ENCODE measurements around the gene LHX4. TPM values are rescaled to one million over a fixed set of nuclear protein-coding genes. Genes with fewer than 3 reads are reported as not detected.
A peak's percentile ranks its signal among the peaks of the same experiment; 100 is the strongest.

The LHX4 gene
- total RNA-seq, 1 donor from 2014 or later: 0.36 TPM

GRCh38 chr1:180232521-180233043, 2.5 kb downstream of the LHX4 start:
- Histone ChIP-seq H3K27me3 (ENCODE audit: insufficient read depth, low read length) (peaks cover 90% of the 10 kb centered on the region), H3K9ac (ENCODE audit: low read length) (no peak overlapping the region), H3K4me1 (ENCODE audit: insufficient read depth, low read length) (peaks cover 18% of the 10 kb centered on the region), H3K4me2 (ENCODE audit: low read length) (no peak overlapping the region), H3K9me3 (ENCODE audit: insufficient read depth, low read depth, low read length) (no peaks in the 10 kb centered on the region), H3K27ac (ENCODE audit: low read depth, low read length) (no peak overlapping the region), H3K79me2 (ENCODE audit: insufficient read depth, low read length) (no peaks in the 10 kb centered on the region), H4K20me1 (ENCODE audit: insufficient read depth, low read length) (peaks cover 35% of the 10 kb centered on the region), H3K4me3 (ENCODE audit: insufficient read depth, low read depth, low read length) (no peak overlapping the region), H2AFZ (ENCODE audit: low read depth, low read length) (no peak overlapping the region), H3K36me3 (ENCODE audit: insufficient read depth, low read length) (no peaks in the 10 kb centered on the region)
- peaks cover 69% of the 10 kb centered on the region for H3K27me3 Mint-ChIP-seq (ENCODE audit: low read depth, unreplicated experiment)
- H3K9me3 Mint-ChIP-seq (ENCODE audit: unreplicated experiment): peaks cover 8% of the 10 kb centered on the region
- no peak overlapping the region for H3K27ac Mint-ChIP-seq (ENCODE audit: unreplicated experiment)
- FAIRE-seq: no peak
- no peak for DNase-seq (ENCODE audit: low read depth)
- peaks cover 2% of the 10 kb centered on the region for H3K36me3 Mint-ChIP-seq (ENCODE audit: low read depth, unreplicated experiment)
- H3K4me1 Mint-ChIP-seq (ENCODE audit: low read depth, unreplicated experiment): peaks cover 4% of the 10 kb centered on the region
- H3K4me3 Mint-ChIP-seq (ENCODE audit: unreplicated experiment): no peak overlapping the region
- TF ChIP-seq, protein P1, sequence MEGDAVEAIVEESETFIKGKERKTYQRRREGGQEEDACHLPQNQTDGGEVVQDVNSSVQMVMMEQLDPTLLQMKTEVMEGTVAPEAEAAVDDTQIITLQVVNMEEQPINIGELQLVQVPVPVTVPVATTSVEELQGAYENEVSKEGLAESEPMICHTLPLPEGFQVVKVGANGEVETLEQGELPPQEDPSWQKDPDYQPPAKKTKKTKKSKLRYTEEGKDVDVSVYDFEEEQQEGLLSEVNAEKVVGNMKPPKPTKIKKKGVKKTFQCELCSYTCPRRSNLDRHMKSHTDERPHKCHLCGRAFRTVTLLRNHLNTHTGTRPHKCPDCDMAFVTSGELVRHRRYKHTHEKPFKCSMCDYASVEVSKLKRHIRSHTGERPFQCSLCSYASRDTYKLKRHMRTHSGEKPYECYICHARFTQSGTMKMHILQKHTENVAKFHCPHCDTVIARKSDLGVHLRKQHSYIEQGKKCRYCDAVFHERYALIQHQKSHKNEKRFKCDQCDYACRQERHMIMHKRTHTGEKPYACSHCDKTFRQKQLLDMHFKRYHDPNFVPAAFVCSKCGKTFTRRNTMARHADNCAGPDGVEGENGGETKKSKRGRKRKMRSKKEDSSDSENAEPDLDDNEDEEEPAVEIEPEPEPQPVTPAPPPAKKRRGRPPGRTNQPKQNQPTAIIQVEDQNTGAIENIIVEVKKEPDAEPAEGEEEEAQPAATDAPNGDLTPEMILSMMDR (IDR thresholded peaks at IDR 0.05; ENCODE audit: insufficient read depth, low read depth, low read length): no peak
- no peak for TF ChIP-seq EZH2 (IDR thresholded peaks at IDR 0.05; ENCODE audit: insufficient read depth, low read length)

DNA sequence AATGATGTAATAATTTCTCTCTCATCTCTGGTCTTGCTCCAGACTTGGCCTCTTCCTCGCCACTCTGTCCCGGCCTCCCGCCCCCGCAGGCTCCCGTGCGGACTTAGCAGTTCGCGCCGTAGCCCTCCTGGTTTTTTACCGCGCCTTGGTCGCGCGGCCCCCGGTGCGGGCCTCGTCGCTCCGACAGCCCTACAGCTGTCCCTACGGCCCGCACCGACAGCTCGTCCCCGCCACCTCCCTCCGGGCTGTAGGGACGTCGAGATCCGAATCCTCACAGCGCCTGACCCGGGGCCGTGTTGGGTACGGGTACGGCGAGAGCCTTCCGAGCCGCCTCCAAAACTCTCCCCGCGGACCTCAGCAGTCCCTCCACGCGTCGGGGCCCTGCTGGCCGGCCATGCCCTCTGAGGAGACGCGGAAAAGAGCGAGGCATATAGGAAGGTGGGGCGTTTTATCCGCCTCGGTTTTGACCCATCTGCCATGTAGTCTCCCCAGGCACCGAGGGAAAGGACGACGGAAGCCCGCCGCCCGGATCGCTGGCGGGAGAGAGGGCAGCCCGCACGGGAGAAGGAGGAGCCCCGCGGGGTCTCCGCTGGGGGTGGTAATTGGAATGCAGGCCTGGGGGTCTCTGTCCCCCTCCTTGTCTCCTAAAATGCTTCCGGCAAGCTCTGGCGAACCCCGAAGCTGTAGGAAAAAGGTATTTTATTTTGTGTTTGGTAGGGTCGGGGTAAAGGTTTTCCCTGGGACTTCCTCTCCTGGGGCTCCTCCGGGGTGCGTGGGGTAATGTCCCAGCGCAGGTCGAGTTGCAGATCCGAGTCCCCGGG, 3.3 kb downstream of the LHX4 start:
- no peak overlapping the region for H3K27ac ChIP-seq (ENCODE audit: low read depth, low read length)
- H3K27me3 ChIP-seq (ENCODE audit: insufficient read depth, low read length): peaks cover 90% of the 10 kb centered on the region
- H3K4me1 Mint-ChIP-seq (ENCODE audit: low read depth, unreplicated experiment): peaks cover 4% of the 10 kb centered on the region
- DNase-seq (ENCODE audit: low read depth): no peak
- H3K4me3 Mint-ChIP-seq (ENCODE audit: unreplicated experiment): no peak overlapping the region
- TF ChIP-seq, protein P1 (IDR thresholded peaks at IDR 0.05; ENCODE audit: insufficient read depth, low read depth, low read length): no peak
- TF ChIP-seq EZH2 (IDR thresholded peaks at IDR 0.05; ENCODE audit: insufficient read depth, low read length): peak; percentile 100
- H2AFZ ChIP-seq (ENCODE audit: low read depth, low read length): no peak overlapping the region
- peaks cover 2% of the 10 kb centered on the region for H3K36me3 Mint-ChIP-seq (ENCODE audit: low read depth, unreplicated experiment)
- no peak for FAIRE-seq
- H3K9me3 ChIP-seq (ENCODE audit: insufficient read depth, low read depth, low read length): no peaks in the 10 kb centered on the region
- peaks cover 69% of the 10 kb centered on the region for H3K27me3 Mint-ChIP-seq (ENCODE audit: low read depth, unreplicated experiment)
- peaks cover 35% of the 10 kb centered on the region for H4K20me1 ChIP-seq (ENCODE audit: insufficient read depth, low read length)
- no peak overlapping the region for H3K9ac ChIP-seq (ENCODE audit: low read length)
- peaks cover 8% of the 10 kb centered on the region for H3K9me3 Mint-ChIP-seq (ENCODE audit: unreplicated experiment)
- H3K4me3 ChIP-seq (ENCODE audit: insufficient read depth, low read depth, low read length): no peak overlapping the region
- no peak overlapping the region for H3K27ac Mint-ChIP-seq (ENCODE audit: unreplicated experiment)
- H3K36me3 ChIP-seq (ENCODE audit: insufficient read depth, low read length): no peaks in the 10 kb centered on the region
- no peaks in the 10 kb centered on the region for H3K79me2 ChIP-seq (ENCODE audit: insufficient read depth, low read length)
- H3K4me2 ChIP-seq (ENCODE audit: low read length): peak overlapping the region; percentile 14
- H3K4me1 ChIP-seq (ENCODE audit: insufficient read depth, low read length): peaks cover 18% of the 10 kb centered on the region

Measured in astrocyte (in vitro differentiated cells and primary cell).